Kidney capillary endothelial cell (primary cell): Measurements from ENCODE around the gene ASIC2.
A peak's percentile ranks its signal among the peaks of the same experiment; 100 is the strongest.

Source experiments
- DNase-seq: peaks from one replicate; pipeline ENCODE4 v3.0.0-alpha.2; 2018; ENCODE audit warnings: low spot score

Gene ASIC2

DNA sequence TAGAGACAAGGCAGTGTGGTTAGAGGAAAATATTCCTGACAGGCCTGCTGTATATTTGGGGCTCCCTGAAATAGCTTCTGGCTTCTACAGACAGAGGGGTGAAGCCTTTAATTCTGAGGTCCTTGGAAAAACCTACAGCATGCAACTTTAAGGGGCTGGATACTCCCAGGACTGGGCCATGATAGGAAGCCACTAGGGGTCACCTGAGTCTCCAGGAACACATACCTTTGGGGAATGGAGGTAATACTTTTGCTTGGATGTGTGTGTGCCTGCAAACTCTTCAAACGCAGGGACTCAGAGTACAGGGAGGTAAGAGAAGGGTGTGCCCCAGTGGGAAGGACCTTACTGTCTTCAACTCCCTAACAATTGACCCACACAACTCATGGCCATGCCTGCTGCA, 4.1 kb downstream of the ASIC2 start:
- DNase-seq, result no peak

DNA sequence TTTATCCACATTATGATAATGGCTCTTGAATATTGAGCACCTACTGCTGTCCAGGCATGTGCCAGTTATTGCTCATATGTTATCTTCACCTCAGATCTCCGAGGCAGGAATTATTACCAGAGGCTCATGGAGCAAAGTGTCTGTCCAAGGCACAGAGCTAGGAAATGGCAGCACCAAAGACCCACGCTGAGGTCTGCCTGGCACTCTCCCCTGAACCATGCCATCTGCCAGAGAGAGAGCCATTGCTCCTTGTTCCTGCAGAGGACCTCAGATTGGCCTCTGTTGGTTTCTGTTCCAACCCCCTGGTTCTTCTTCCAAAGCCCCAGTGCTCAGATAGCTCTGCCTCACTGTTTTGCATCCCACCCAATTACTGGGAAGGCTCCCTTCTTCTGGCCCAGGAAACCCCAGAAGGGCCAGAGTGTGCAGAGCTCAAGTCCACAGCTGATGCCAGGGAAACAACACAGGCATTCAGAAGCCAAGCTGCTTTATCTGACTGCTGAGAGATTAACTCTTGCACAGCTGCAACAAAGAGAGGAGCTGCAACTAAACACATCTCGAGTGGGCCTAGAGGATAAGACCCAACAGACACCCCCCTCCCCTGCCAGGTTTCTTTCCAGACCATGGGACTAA, 5.9 kb downstream of the ASIC2 start:
- no peak for DNase-seq

DNA sequence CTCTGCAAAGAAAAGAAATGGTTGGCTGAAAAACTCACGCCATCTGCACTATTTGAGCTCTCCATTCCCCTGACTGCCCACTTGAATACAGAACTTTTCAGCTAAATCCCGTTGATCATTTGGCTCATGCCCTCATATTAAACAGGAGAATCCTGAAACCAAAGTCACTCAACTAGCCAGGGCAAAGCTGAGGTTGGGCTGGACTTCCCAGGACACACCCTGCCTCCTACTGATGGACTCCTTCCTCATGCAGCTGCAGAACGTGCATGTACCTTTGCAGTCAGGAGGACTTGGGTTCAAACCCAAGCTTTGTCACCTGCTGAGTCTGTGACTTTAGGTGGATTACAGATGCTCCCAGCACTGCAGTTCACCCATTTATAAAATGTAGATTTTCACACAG, 7.7 kb downstream of the ASIC2 start:
- DNase-seq, result no peak

DNA sequence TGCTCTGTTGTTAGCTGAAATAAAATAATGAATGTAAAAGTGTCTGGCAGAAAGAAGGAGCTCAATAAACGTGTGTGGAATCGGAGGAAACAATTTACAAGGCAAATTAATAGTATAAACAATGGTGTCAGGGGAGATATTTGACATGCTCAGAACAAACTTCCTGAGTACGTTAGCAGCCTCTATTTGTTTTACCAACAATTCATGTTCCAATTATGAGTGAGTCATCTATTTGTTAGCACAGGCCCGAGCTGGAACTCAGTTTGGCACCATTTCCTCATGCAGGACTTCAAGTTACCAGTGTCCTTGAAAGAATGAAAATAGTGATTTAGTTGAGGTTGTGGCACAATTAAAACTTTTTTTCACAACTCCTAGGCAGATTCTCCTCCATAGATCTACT, 9.1 kb downstream of the ASIC2 start:
- DNase-seq, result peak; percentile 57

DNA sequence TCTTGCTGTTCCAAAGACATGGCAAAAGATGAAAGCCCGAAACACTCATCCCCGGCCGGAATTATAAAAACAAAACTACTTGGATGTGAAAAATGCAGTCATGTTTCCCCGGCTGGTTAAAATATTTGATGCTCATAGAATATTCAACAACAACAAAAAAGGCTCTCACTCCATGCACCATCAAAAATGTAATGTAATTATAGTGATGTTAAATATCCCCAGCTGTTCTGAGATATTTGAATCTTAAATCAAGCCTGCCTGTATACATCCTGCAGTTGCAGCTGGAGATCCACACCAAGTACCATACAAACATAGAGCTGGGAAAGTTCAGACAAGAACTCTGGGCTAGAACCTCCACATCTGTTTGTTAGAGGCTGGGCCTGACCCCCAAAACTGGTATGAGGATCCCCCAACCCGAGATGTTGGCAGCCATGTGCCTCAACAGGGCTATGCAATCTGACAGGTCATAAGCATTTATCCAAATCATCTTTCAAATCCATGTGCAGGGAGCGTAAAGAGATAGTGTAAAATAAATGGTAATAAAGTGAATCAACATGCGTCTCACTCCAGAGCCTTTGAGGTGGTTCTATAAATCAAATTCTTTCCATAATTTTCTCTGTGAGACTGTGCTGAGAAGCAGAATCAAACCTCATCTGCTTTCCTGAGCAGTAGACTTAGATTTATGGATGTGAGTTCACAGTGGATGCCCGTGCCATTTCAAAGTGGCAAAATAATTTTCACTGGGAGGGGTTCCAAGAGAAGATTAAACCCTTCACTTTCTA, 12.7 kb downstream of the ASIC2 start:
- DNase-seq, result no peak

DNA sequence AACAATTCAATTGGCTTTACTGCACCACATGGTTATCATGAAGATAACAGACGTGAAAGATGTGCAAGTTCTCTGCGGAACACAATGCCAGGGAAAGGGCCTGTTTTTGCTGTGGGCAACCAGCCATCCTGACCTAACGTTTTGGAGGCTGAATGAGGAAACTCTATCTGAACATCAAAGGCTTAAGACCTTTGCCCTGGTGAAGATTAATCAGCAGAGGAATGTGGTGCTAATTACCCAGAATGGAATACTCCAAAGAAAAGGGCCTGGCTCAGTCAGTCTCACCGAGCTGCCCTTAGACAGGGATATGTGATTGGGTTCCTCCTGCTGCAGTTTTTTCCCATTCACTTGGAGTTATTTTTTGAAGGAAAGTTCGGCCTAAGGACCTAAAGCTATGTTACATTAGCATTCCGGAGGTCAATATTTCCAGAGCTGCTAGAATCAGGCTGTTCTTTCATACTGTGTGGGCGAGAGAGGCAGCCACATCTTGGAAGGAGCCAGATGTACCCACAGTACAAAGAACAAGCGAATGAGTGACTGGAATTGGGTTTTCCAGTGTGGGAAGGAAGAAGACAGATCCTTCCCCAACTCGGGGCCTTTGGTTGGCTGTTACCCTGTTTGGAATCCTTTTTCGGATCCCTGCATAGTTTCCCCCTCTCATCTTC, 15.5 kb downstream of the ASIC2 start:
- no peak for DNase-seq

DNA sequence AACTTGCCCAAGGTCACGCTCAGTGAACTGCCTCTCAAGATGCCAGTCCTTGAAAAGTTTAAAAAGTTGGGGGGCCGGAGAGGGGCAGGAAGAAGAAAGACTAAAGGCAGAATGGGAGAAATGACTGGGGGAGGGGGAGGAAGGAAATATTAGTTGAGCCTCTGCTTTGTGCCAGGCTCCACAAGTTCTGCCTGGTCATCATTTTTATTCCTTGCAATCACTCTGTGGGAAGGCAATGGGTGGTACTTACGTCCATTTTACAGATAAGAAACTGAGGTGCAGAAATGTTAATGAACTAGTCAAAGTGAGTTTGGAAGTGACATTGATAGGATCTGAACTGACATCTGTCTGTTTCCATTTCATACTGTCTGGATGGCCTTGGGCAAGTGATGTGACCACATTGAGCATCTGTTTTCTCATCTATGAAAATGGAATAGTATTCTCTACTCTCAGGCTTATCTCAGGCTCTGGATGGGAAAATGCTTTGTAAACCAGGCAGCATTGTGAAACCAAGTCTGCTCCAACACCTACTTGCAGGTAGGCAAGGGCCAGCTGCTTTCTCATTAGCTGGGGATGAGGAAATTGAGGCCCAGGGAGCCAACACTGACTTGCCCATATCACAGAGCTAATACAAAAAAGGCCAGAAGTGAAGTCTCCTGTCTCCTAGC, 19.2 kb downstream of the ASIC2 start:
- no peak for DNase-seq

DNA sequence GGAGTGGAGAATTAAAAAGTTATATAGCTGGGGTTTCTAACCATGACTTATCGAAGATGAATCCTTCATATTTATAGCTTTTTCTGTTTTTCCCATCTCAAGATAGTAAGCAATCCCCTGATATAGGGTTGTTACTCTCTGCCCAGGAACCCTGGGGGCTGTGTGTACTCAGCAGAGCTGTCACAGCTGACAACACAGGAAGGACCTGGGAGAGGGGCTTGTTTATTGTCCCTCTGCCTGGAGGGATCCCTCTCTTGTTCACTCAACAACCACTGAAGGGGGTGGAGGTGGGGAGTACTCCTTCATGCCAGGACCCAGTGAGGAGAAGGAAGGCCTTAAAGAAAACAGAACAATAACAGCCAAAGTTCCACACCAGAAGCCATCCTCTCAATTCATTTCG, 19.8 kb downstream of the ASIC2 start:
- no peak for DNase-seq

DNA sequence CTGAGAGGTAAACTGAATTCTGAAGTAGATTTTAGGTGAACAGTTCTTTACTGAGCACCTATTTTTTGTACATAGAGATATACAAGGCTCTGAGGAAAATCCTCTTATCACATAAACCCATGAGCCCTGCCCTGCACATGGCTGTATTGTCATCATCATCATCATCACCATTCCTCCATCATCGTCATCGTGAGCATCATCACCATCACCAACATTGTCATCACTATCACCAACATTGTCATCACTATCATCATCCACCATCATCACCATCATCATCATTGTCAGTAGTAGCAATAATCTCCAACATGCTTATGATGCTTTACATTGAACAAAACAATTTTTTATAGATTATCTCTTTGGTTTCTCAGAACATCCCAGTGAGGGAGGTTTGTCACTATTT, 20.7 kb downstream of the ASIC2 start:
- no peak for DNase-seq

DNA sequence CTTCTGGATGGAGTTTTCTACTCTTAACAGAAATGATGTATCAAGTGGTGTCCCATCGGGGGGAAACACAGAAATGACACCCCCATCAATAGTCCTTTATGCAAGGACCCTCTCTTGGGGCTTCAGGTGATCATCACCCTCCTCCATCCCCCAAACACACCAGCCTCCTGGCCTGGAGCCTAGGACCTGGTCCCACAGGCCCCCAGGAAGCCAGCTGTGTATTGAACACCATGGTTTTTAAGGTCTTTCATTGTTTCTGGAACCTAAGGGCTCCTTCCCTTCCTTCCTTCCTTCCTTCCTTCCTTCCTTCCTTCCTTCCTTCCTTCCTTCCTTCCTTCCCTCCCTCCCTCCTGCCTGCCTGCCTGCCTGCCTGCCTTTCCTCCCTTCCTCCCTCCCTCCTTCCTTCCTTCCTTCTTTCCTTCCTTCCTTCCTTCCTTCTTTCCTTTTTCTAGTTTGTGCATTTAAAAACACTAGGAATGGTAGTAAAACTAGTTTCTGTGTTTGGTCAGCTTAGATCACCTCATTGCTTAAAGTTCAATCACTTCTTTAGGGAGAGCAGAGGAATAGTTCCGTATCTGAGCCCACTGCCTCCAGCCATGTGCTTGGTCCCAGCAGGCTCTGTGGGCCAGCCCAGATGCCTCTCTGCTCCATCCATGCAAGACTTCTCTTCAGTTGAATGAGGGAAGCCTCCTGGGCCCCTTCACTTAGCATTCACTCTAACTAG, 23.6 kb downstream of the ASIC2 start:
- no peak for DNase-seq

DNA sequence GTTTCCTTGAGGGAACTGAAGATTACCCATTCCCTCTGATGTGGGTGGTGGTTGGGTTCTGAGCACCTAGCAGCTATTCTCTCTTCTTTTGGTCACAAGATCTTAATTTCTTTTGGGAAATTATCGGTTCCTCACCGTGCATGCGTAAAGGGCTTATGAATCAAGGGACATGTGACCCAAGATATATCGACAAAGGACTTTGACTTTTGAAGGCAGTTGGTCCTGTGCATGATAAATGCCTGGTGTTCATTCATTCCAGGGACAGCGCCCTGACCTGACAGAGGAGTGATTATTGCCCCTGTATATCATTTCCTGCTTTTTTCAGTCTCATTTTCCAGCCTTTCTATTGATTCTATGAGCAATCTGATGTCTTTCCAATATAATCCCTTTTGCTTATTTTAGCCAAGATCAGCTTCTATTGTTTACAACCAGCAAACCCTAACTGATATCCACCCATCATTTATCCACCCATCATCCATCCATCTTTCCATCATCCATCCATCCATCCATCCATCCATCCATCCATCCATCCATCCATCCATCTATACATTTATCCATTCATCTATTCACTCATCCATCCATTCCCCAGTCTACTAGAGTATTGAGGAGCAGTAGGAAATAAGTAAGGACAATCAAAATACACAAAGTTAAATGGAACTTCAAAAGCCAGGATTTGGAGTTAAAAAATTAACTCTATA, 25.1 kb downstream of the ASIC2 start:
- DNase-seq, result no peak

DNA sequence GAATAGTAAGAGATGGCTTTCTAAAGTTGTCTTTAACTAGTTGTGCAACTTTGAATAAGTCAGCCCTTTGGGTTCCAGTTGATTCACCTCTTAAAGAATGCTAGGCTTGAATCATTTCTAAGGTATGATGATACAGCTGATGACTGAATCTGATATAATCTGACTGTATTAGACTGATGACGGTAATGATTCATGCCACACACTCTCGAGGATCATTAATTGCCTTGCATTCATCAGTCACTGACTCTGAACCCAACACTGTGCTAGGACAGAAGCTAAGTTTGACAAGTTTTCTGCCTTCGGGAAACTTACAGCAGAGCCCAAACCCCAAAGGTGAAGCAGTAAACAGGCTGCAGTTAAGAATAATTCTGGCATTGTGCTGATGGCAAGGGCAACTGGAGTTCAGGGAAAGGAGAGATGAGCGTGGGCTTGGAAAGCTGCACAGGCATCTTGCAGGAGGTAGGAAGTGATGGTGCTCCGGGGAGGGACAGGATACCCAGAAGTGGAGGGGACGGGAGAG, 25.8 kb downstream of the ASIC2 start:
- peak; percentile 84 for DNase-seq

DNA sequence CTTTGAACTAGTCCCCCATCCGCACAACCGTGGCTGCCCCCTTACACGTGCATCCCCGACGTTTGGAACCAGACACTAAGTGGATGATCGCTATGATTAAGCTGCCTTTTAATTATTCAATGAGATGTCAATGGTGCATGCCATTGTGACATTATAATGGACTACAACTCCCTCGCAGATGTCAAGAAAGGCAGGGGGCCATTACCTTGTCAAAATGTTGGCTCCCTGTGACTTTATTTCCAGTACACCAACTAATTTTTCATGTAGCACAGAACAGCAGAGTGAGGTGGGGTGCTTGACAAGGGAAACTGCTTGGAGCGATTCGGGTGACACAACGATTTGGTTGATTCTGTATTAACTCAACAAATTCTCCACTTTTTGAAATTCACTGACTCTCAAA, 26.5 kb downstream of the ASIC2 start:
- DNase-seq, result no peak

DNA sequence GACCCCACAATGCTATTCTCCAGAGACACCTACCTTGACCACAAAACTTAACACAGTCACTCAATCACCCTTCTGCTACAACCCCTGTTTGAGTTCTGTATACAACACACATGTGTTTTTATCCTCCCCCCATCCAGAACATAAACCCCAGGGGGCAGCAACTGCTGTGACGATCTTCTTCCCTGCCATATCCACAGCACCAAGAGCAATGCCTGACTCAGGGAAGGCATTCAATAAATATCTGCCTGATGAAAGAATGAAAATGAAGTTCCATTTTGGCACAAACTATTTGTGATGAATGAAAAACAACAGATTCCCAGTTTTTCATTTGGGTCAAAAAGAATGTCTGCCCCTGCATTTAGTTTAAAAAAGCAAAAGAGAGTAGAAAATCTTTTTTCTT, 27.0 kb downstream of the ASIC2 start:
- DNase-seq, result no peak

DNA sequence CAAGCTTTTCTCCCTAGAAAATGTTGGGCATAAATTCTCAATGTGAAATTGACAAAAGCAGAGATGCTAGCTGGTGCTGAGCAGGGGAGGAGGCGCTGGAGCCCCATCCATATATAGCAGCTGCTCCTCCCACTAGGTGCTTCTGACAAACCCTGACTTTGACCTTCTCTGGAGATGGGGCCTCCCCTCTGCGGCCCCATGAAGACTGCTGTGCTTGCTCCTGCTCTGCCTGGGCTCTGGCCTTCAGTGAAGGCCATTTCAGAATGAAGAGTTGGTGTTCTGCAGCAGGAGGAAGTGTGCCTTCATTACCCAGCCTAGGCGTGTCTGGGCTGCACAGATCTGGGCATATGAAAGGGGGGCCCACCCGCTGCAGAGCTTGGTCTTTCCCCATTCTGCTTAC, 29.7 kb downstream of the ASIC2 start:
- no peak for DNase-seq

DNA sequence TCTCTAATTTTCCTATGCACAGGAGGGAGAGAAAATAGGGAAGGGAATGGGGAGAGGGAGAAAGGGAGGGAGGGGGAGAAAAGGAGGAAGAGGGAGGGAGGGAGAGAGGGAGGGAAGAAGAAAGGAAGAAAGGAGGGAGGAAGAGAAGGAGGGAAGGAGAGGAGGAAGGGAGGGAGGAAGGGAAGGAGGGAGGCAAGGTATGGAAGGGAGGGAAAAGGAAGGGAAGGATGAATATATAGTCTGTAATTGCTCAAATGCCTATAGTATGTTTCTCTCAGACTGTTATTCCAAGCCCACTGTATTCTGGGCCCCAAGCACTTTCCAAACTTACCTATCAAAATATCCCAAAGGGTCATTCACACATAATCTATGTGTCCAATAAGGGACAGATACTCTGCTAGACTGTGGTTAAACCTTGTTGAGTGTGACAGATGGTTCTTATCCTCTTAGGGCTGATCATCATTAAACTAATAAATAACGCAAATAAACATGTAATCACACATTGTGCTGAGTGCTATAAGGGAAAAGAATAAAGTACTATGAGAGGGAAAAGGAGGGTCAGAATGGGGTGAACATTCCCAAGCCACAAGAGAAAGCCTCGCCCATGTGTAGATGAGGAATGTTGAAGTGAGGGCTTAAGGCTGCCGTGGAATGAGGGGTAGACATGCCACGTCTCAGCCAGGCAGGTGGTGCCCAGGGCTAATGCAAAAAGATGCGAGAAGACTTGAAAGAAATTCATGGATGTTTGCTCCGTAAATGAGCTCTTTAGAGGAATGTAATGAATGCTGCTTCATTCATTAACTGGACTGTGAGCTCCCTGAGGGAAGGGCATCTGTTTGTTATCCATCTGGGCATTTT, 30.6 kb downstream of the ASIC2 start:
- DNase-seq, result no peak

DNA sequence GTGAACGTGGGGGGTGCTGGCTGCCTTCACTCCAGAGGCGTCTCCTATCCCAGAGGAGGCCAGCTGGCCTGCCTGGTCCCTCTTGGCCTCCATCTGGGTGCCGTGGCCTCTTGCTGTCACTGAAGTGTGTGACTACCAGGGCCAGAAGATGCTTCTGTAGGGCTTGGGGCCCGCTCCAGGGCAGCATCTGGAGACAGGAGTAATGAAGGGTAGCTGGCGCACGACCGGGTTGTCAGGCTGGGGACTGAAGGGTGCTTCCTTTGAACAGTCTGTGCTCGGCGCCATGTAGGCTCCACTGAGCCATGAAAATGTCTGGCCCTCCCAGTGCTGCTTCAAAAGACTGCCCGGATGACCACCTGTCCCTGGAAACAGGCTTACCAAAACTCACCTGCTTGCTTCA, 31.3 kb downstream of the ASIC2 start:
- no peak for DNase-seq

DNA sequence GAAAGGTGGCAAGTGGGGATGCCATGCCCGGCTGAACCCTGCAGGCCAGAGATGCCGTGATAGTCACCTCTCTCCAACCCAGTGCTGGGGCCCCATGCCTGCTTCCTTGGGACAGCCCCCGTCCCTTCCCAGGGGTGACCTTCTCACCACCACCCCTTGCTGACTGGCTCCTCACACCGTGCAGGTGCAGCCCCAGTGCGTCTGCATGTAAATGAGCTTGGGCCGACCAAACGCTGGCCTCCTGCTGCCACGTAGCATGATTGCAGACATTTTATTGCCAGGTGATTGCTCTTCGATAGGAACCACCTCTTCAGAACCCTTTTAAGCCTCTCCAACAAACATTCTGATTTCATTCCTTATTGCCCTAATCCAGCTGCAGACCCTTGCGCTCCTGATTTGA, 32.5 kb downstream of the ASIC2 start:
- DNase-seq, result no peak

DNA sequence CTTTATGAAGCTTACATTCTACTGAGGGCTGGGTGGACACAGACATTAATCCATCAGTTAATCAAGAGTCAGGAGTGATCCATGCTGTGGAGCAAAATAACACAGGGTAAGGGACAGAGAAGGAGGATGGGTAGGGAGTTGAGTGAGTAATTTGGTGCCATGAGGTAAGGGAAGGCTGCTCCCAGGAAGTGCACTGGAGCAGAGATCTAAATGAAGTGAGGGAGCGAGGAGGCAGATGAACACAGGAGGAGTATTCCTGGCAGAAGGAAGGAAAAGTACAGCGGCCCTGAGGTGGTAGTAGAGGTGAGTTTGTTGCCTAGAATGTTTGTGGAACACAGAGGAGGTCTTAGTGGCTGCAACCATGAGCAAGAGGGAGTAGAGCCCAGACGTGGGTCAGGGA, 34.8 kb downstream of the ASIC2 start:
- DNase-seq, result no peak

DNA sequence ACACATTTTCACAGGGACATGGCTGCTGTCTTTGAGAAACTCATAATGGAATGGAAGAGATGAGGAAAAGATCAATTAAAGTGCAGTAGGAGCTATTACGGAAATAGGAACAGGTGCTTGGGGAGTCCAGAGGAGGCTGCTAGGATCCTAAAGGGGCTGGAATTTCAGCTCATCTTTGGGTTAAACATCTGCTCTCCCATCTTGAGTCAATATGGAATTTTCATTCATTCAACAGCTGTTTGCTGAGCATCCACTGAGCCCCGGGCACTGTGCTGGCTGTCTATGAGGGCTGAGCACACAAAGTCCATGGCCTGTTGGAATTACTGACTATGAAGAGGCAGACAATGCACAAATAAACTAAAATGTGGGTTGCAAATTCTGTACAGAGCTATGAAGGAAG, 47.9 kb downstream of the ASIC2 start:
- no peak for DNase-seq
